Esophagus (tissue), 2 donors: ENCODE data around the gene CTPS1. TPM values are rescaled to one million over a fixed set of nuclear protein-coding genes. Genes with fewer than 3 reads are reported as not detected.

Source experiments
- H3K27ac ChIP-seq, 2 donors: one replicate each; pipeline ENCODE4 v1.5.1; 2013; ENCODE audit warnings: low read depth in 2 of 2, mild to moderate bottlenecking in 2 of 2, inconsistent platforms in 1 of 2, low read length in 1 of 2, moderate library complexity in 1 of 2
- H3K27me3 ChIP-seq, 2 donors: one replicate each; pipeline ENCODE4 v1.6.1; 2013; ENCODE audit warnings: low read length in 2 of 2, control low read depth in 1 of 2, mild to moderate bottlenecking in 1 of 2; ENCODE audit not compliant: insufficient read depth in 2 of 2, control insufficient read depth in 1 of 2
- H3K36me3 ChIP-seq, 2 donors: one replicate each; pipeline ENCODE4 v1.6.1; 2013; ENCODE audit warnings: low read length in 1 of 2; ENCODE audit not compliant: control insufficient read depth in 2 of 2, insufficient read depth in 2 of 2
- H3K4me1 ChIP-seq, 2 donors: one replicate each; pipeline ENCODE4 v1.6.1; 2013; ENCODE audit warnings: low read length in 1 of 2; ENCODE audit not compliant: control insufficient read depth in 2 of 2, insufficient read depth in 2 of 2
- H3K4me3 ChIP-seq, 2 donors: one replicate each; pipeline ENCODE4 v1.5.1; 2013; ENCODE audit warnings: low read length in 2 of 2, mild to moderate bottlenecking in 2 of 2, low read depth in 1 of 2, moderate library complexity in 1 of 2
- H3K9me3 ChIP-seq, 2 donors: one replicate each; pipeline ENCODE4 v1.6.1; 2013; ENCODE audit warnings: mild to moderate bottlenecking in 2 of 2, low read depth in 1 of 2, low read length in 1 of 2, moderate library complexity in 1 of 2; ENCODE audit not compliant: control insufficient read depth in 2 of 2, insufficient read depth in 1 of 2
- WGBS, 2 donors: extraction: QIAGEN DNeasy Blood & Tissue Kit; methylation state at CpG; one replicate each; pipeline ENCODE4 v1.1.7; 2013; 5-methylcytosine and 5-hydroxymethylcytosine counted together
- polyA plus RNA-seq, 2 donors: library from polyadenylated mRNA; stranded (reverse); fragments of 200-250 nt; gene quantifications; one replicate each; pipeline ENCODE4 v1.2.3, GENCODE V29; 2013
- donor health status: healthy with polysubstance abuse.
- donor health status: Bipolar disorder and iron deficiency.

The CTPS1 gene
- polyA plus RNA-seq, 2 donors = 10.8 to 17.7 TPM

DNA sequence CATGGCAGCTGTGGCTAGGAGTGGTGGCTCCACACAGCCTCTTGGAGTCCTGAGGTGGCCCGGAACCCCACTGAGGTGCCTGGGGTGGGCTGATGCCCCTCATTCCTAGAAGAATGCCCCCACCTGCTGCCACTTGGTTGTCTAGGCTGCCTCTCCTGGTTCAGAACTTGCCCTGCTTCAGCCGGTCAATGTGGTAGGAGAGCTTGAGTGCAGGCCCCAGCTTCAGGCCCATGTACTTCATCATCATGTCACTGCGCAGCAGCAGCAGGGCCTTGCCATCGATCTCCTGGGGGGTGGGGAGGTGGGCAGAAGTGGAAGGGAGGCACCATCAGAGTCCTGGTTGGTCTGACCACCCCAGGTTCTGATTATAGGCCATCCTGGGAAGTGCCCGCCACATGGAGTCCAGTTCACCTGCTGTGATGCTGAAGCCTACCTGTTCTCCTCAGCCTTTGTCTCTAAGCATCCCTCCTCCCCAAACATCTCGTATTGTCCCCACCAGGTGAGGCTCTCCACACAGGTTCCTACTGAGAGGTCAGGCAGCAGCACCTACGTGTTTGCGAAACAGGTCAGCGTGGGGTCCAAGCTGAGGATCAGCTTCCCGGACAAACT lies 48.6 kb downstream of the CTPS1 start:
- no peak overlapping the region for H3K4me3 ChIP-seq
- H3K9me3 ChIP-seq = no peaks in the 10 kb centered on the region
- no peaks in the 10 kb centered on the region for H3K27me3 ChIP-seq
- peaks cover 5 to 17% of the 10 kb centered on the region in 2 donors for H3K36me3 ChIP-seq
- peaks cover 0 to 3% of the 10 kb centered on the region in 2 donors for H3K4me1 ChIP-seq
- H3K27ac ChIP-seq = no peak overlapping the region
- WGBS, 2 donors = 95 to 96% methylated on average over 10 of the region's 10 CpGs

DNA sequence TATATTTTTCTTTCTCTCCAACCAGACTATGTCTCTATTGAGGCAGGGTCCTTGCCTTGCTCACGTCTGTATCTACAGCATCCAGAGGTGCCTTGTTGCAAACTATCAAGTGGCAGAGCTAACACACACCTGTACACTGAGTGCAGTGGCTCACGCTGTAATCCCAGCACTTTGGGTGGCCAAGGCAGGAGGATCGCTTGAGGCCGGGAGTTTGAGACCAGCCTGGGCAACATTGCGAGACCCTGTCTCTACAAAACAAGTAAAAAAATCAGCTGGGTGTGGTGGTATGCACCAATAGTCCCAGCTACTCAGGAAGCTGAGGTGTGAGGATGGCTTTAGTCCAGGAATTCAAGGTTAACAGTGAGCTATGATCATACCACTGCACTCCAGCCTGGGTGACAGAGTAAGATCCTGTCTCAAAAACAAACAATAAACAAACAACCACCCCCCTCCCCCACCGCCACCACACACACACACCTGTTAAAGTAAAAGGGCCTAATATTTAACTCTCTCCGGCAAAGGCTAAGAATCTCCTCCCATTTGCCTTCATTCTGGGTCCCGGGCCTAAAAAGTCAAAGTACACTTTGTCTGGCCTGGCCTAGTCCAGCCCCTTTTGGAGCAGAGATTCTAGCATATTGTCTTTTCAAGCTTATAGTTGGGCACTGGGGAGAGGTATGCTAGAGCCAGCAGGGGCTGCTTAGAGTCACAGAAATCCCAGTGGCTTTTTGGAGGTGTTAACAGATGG lies 51.5 kb downstream of the CTPS1 start:
- WGBS, 2 donors = 86 to 92% methylated on average over 8 of the region's 8 CpGs
- Histone ChIP-seq H3K4me1 (no peaks in the 10 kb centered on the region), H3K27ac (no peak overlapping the region), H3K9me3 (no peaks in the 10 kb centered on the region), H3K27me3 (no peaks in the 10 kb centered on the region), H3K36me3 (peaks cover 10 to 20% of the 10 kb centered on the region in 2 donors), H3K4me3 (no peak overlapping the region)

GRCh38 chr1:41032147-41032546 lies 52.7 kb downstream of the CTPS1 start:
- H3K9me3 ChIP-seq = no peaks in the 10 kb centered on the region
- H3K4me3 ChIP-seq = no peak overlapping the region
- 73 to 79% methylated on average over 2 of the region's 2 CpGs for WGBS, 2 donors
- no peaks in the 10 kb centered on the region for H3K27me3 ChIP-seq
- H3K27ac ChIP-seq = no peak overlapping the region
- peaks cover 0 to under 1% of the 10 kb centered on the region in 2 donors for H3K4me1 ChIP-seq
- H3K36me3 ChIP-seq = peaks cover 14 to 19% of the 10 kb centered on the region in 2 donors

GRCh38 chr1:41033272-41033671 lies 53.8 kb downstream of the CTPS1 start:
- Histone ChIP-seq H3K9me3 (no peaks in the 10 kb centered on the region), H3K27me3 (no peaks in the 10 kb centered on the region), H3K27ac (no peak overlapping the region), H3K4me1 (peaks cover 0 to 3% of the 10 kb centered on the region in 2 donors), H3K4me3 (no peak overlapping the region), H3K36me3 (peaks cover 14 to 17% of the 10 kb centered on the region in 2 donors)
- WGBS, 2 donors = 94 to 98% methylated on average over 3 of the region's 3 CpGs

DNA sequence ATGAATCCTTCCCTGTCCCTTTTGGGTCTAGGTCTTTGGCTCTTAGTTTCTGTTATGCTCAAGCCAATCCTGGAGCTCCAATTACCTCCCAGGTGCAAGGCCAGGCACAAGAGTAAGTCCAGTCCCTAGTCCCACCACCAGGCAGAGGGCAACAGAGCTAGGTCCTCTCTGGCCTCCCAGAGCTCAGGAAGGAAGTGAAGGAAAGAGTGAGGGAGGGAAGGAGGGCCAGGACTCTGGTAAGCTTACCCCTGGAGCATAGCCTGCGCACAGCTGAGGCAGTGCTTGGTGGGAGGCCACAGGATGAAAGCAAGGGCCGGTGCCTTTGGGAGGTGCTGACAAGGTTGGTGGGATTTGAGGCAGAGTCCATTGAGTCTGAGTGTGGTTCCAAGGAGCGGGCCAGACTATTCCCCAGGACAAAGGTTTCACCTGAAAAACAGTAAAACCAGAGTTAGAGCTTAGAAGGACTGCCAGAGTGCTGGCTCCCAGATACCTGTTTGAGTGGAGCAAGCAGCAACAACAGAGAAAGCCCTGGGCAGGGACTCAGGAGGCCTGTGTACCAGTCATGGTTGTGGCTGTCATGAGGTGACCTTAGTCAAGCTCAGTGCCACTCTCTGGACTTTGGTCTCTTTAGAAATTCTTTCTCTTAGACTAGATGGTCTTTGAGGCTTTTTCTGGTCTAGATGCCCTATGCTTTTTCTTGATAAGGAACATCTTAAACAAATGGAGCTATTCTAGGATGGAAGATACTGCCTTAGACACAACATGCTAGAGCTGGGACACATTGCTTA lies 57.8 kb downstream of the CTPS1 start:
- no peaks in the 10 kb centered on the region for H3K27me3 ChIP-seq
- H3K9me3 ChIP-seq = no peaks in the 10 kb centered on the region
- 97 to 98% methylated on average over 3 of the region's 3 CpGs for WGBS, 2 donors
- H3K4me3 ChIP-seq = no peak overlapping the region
- H3K27ac ChIP-seq = no peak overlapping the region
- peaks cover 8 to 13% of the 10 kb centered on the region in 2 donors for H3K36me3 ChIP-seq
- H3K4me1 ChIP-seq = peaks cover 0 to 3% of the 10 kb centered on the region in 2 donors

GRCh38 chr1:41038110-41038509 lies 58.6 kb downstream of the CTPS1 start:
- WGBS, 2 donors = 95 to 97% methylated on average over 5 of the region's 5 CpGs
- Histone ChIP-seq H3K27me3 (no peaks in the 10 kb centered on the region), H3K4me3 (no peak overlapping the region), H3K4me1 (peaks cover 0 to 3% of the 10 kb centered on the region in 2 donors), H3K36me3 (peaks cover 8 to 13% of the 10 kb centered on the region in 2 donors), H3K9me3 (no peaks in the 10 kb centered on the region), H3K27ac (no peak overlapping the region)

DNA sequence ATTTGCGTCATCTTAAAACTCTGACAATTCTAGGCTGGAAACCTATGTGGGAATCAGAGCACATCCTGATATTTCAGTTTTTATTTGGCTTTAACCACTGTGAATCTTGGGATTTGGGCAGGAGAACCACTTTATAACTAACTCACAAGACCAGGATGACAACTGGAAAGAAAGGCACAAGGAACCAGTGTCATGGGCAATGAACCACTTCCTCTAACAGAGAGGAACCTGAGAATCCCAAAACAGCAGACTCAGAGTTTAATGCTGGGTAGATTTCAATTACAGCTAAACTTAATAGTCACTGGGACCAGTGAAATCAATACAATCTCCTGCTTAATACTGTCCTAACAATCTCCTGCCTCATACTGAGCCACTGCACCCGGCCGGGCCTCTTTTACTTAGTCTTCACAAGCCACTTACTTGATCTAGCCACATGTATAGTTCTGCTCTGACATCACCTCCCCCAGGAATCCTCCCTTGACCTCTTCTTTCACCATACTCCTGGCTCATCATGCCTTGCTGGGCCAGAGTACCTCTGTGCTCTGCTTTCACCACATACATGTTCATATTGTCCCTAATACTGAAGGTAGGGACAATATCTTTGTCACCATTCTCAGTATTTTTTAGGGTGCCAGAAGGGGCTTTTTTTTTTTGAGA lies 62.2 kb downstream of the CTPS1 start:
- H3K9me3 ChIP-seq = no peaks in the 10 kb centered on the region
- no peak overlapping the region for H3K4me3 ChIP-seq
- H3K27me3 ChIP-seq = no peaks in the 10 kb centered on the region
- H3K36me3 ChIP-seq = peaks cover 5 to 8% of the 10 kb centered on the region in 2 donors
- no peak overlapping the region for H3K27ac ChIP-seq
- peaks cover 3 to 7% of the 10 kb centered on the region in 2 donors for H3K4me1 ChIP-seq
- WGBS, 2 donors = 96 to 99% methylated on average over 3 of the region's 3 CpGs

DNA sequence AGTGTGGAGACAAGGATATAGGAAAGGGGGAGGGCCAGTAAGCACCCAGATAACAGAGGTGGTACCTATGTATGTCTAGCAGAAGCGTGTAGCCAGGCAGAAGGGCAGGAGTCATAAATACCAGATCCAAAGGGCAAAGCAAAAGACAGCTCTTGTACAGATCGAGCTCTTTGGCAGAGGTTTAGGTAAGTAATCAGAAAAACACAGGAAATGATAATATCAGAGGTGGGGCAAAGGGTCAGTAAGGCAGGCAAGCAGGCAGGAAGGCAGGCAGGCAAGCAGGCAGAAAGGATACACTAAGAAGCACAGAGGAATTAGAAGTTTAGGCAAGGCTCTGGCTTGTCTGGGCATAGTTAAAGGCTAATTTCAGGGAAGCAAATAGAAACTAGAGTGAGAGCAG lies 64.7 kb downstream of the CTPS1 start:
- H3K36me3 ChIP-seq = peaks cover 0 to 5% of the 10 kb centered on the region in 2 donors
- H3K4me3 ChIP-seq = no peak overlapping the region
- 46 to 54% methylated on average over 2 of the region's 2 CpGs for WGBS, 2 donors
- peaks cover 0 to 7% of the 10 kb centered on the region in 2 donors for H3K4me1 ChIP-seq
- peak overlapping the region; percentile 15 to 63 for H3K27ac ChIP-seq
- no peaks in the 10 kb centered on the region for H3K27me3 ChIP-seq
- no peaks in the 10 kb centered on the region for H3K9me3 ChIP-seq

DNA sequence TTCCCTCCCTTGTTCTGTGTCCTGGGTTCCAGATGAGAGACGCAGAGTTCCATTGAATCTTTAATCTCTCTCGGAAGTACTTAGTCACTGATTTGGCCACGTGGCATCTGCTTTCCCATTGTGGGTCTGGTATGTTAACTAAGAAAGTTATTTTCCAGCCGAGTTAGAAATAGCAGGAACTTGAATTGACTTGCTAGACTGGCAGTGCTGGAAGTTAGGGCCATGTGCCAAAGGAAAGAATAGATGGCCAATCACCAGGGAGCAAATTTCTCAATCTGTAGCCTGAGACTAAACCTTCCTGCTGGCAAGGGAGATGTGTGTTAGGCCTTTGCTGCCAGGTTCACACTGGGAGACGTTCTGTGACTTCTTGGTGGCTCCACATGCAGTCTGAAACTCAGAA lies 66.2 kb downstream of the CTPS1 start:
- Histone ChIP-seq H3K36me3 (peaks cover 3% of the 10 kb centered on the region in 2 donors), H3K4me1 (peaks cover 0 to 7% of the 10 kb centered on the region in 2 donors), H3K27ac (peak overlapping the region; percentile 90 to 91), H3K4me3 (no peak overlapping the region), H3K9me3 (no peaks in the 10 kb centered on the region), H3K27me3 (no peaks in the 10 kb centered on the region)
- WGBS, 2 donors = 32 to 39% methylated on average over 5 of the region's 5 CpGs
